ENCODE results near the gene EML4. TPM values are rescaled to one million over a fixed set of nuclear protein-coding genes. Genes with fewer than 3 reads are reported as not detected.

EML4 gene
- total RNA-seq, 4 donors from 2014 or later, result 3.0 to 5.0 (median 4.6) TPM

GRCh38 chr2:42368817-42369531 lies 199.8 kb downstream of the EML4 start:
- H3K27me3 ChIP-seq, result no peaks in the 10 kb centered on the region
- ATAC-seq, result peak in 1 of 2 donors; percentile 65
- H3K27ac ChIP-seq, result peak overlapping the region in 3 of 4 donors; percentile 15 to 59 (median 41)
- peak overlapping the region in 2 of 4 donors; percentile 1 to 29 for H3K4me3 ChIP-seq
- TF ChIP-seq POLR2A (IDR thresholded peaks at IDR 0.05), result no peak
- TF ChIP-seq CTCF (IDR thresholded peaks at IDR 0.05 in 4 of 5, conservative IDR thresholded peaks at IDR 0.05 in 1 of 5), result no peak
- H3K36me3 ChIP-seq, result no peaks in the 10 kb centered on the region
- peaks cover 0 to 3% of the 10 kb centered on the region in 2 donors for H3K4me1 ChIP-seq
- in situ Hi-C loops (cut with MboI; ENCODE audit: low sequenced_read_pairs in 4 of 4) (loop anchor here (10.0 to 25.0 kb wide), 5 partner anchors 264 to 524 kb away; no protein-coding TSS in a partner anchor), intact Hi-C loops (cut with DNase I; ENCODE audit: low total_unique reads) (no loop called here)
- no peaks in the 10 kb centered on the region for H3K9me3 ChIP-seq
- DNase-seq, result no peak

- ATAC-seq (no peak), DNase-seq (no peak)
- intact Hi-C loops (cut with DNase I; ENCODE audit: low total_unique reads) (no loop called here), in situ Hi-C loops (cut with MboI; ENCODE audit: low sequenced_read_pairs in 4 of 4) (loop anchor here (10.0 to 25.0 kb wide), 5 partner anchors 265 to 525 kb away; no protein-coding TSS in a partner anchor)
- Histone ChIP-seq H3K4me1 (peaks cover 0 to 3% of the 10 kb centered on the region in 2 donors), H3K27me3 (no peaks in the 10 kb centered on the region), H3K36me3 (no peaks in the 10 kb centered on the region), H3K9me3 (no peaks in the 10 kb centered on the region), H3K4me3 (no peak overlapping the region), H3K27ac (peak overlapping the region in 3 of 4 donors; percentile 15 to 59 (median 41))
- TF ChIP-seq POLR2A (IDR thresholded peaks at IDR 0.05), result no peak
- TF ChIP-seq CTCF (IDR thresholded peaks at IDR 0.05 in 4 of 5, conservative IDR thresholded peaks at IDR 0.05 in 1 of 5), result no peak
These were observed 200.5 kb downstream of the EML4 start for GRCh38 chr2:42369532-42370229.

- no peaks in the 10 kb centered on the region for H3K27me3 ChIP-seq
- no peak for DNase-seq
- no peak overlapping the region for H3K27ac ChIP-seq
- no peak overlapping the region for H3K4me3 ChIP-seq
- no peaks in the 10 kb centered on the region for H3K36me3 ChIP-seq
- in situ Hi-C loops (cut with MboI; ENCODE audit: low sequenced_read_pairs in 4 of 4), result loop anchor here (25.0 kb wide), 2 partner anchors 440 to 510 kb away; no protein-coding TSS in a partner anchor
- intact Hi-C loops (cut with DNase I; ENCODE audit: low total_unique reads), result no loop called here
- no peaks in the 10 kb centered on the region for H3K9me3 ChIP-seq
- TF ChIP-seq CTCF (IDR thresholded peaks at IDR 0.05 in 4 of 5, conservative IDR thresholded peaks at IDR 0.05 in 1 of 5), result no peak
- TF ChIP-seq POLR2A (IDR thresholded peaks at IDR 0.05), result no peak
- no peak for ATAC-seq
- H3K4me1 ChIP-seq, result peaks cover 0 to 3% of the 10 kb centered on the region in 2 donors
These were observed 202.7 kb downstream of the EML4 start for GRCh38 chr2:42371611-42372473.

GRCh38 chr2:42372474-42373200 lies 203.5 kb downstream of the EML4 start:
- intact Hi-C loops (cut with DNase I; ENCODE audit: low total_unique reads), result no loop called here
- Histone ChIP-seq H3K9me3 (no peaks in the 10 kb centered on the region), H3K36me3 (no peaks in the 10 kb centered on the region), H3K27ac (no peak overlapping the region), H3K27me3 (no peaks in the 10 kb centered on the region), H3K4me3 (no peak overlapping the region), H3K4me1 (peaks cover 0 to 3% of the 10 kb centered on the region in 2 donors)
- DNase-seq, result no peak
- TF ChIP-seq POLR2A (IDR thresholded peaks at IDR 0.05) (no peak), CTCF (IDR thresholded peaks at IDR 0.05 in 4 of 5, conservative IDR thresholded peaks at IDR 0.05 in 1 of 5) (no peak)
- ATAC-seq, result no peak
- in situ Hi-C loops (cut with MboI; ENCODE audit: low sequenced_read_pairs in 4 of 4), result loop anchor here (25.0 kb wide), 2 partner anchors 440 to 510 kb away; no protein-coding TSS in a partner anchor

All from gastrocnemius medialis (tissue), 4 donors.